ENCODE data around the gene MAD1L1. TPM values are rescaled to one million over a fixed set of nuclear protein-coding genes. Genes with fewer than 3 reads are reported as not detected.

MAD1L1 gene
- total and polyA plus RNA-seq, 2 of the 8 experiments (the other 6 are each of a cell fraction or from before 2014, with no cell fraction given): 40.4 to 44.6 TPM

- Histone ChIP-seq H3K18ac (ENCODE audit: extremely low read depth, low read length) (no peak overlapping the region), H3K9ac (replicated peaks in 1 of 4; ENCODE audit: extremely low read depth in 1 of 4, low read depth in 3 of 4, low read length in 3 of 4) (no peak overlapping the region), H3K23me2 (ENCODE audit: low read depth, low read length) (no peaks in the 10 kb centered on the region), H2BK120ac (replicated peaks; ENCODE audit: low read depth, low read length) (no peak overlapping the region), H3K9me3 (ENCODE audit: insufficient read depth in 2 of 2, low read depth in 1 of 2, low read length in 1 of 2) (no peaks in the 10 kb centered on the region), H3K27me3 (replicated peaks in 1 of 4; ENCODE audit: control insufficient read depth in 3 of 4, extremely low read depth in 1 of 4, insufficient read depth in 3 of 4, low read length in 3 of 4) (no peaks in the 10 kb centered on the region), H3K23ac (ENCODE audit: insufficient read length) (no peak overlapping the region), H3K4ac (replicated peaks; ENCODE audit: insufficient read length, low read depth, low read length) (no peak overlapping the region), H4K20me1 (replicated peaks in 1 of 2; ENCODE audit: control insufficient read depth in 1 of 2, insufficient read depth in 2 of 2, low read length in 2 of 2) (peaks cover 0 to 4% of the 10 kb centered on the region in 2 experiments), H4K8ac (ENCODE audit: extremely low read depth, insufficient read depth, low read length) (no peak overlapping the region; the same call in 1 of the 2 replicates), H2BK15ac (ENCODE audit: low read length) (no peak overlapping the region), H3K36me3 (ENCODE audit: control insufficient read depth in 2 of 4, insufficient read depth in 4 of 4, low read length in 3 of 4) (no peaks in the 10 kb centered on the region; a peak in 1 of 8 replicates), H2BK12ac (ENCODE audit: low read depth, low read length) (no peak overlapping the region), H2AFZ (ENCODE audit: low read length) (no peak overlapping the region), H3K14ac (ENCODE audit: insufficient read length) (no peak overlapping the region), H2AK5ac (ENCODE audit: low read depth, low read length) (no peak overlapping the region), H3K4me3 (ENCODE audit: extremely low read depth in 1 of 4, insufficient read depth in 2 of 4, low read depth in 3 of 4, low read length in 4 of 4) (no peak overlapping the region), H3K79me1 (ENCODE audit: low read depth, low read length) (no peaks in the 10 kb centered on the region), H3K27ac (ENCODE audit: low read depth, low read length) (no peak overlapping the region), H3K79me2 (ENCODE audit: control insufficient read depth in 1 of 2, insufficient read depth in 2 of 2, low read length in 2 of 2) (no peaks in the 10 kb centered on the region), H2BK5ac (ENCODE audit: low read depth, low read length) (no peak overlapping the region; the same call in 1 of the 2 replicates), H4K5ac (ENCODE audit: insufficient read length, low read depth, low read length) (no peak overlapping the region), H4K91ac (replicated peaks; ENCODE audit: insufficient read length, low read length) (no peak overlapping the region), H3K4me2 (ENCODE audit: insufficient read depth in 1 of 2, low read depth in 2 of 2, low read length in 2 of 2) (no peak overlapping the region), H3K56ac (replicated peaks; ENCODE audit: insufficient read length, low read depth, low read length) (no peak overlapping the region), H2BK20ac (ENCODE audit: low read length) (no peak overlapping the region), H3K4me1 (replicated peaks in 1 of 4; ENCODE audit: control insufficient read depth in 3 of 4, insufficient read depth in 4 of 4, low read length in 3 of 4) (no peaks in the 10 kb centered on the region)
- FAIRE-seq (no peak), DNase-seq (ENCODE audit: low read depth in 1 of 2, low spot score in 2 of 2) (no peak)
- ChIA-PET CTCF (ENCODE audit: partially characterized antibody) (interaction anchor here (0.6 to 1.2 kb wide), 4 partner anchors 13 to 241 kb away, joined by 3 to 6 read pairs (median 3); no protein-coding TSS in a partner anchor), POLR2A (ENCODE audit: partially characterized antibody) (no interaction called here)
- TF ChIP-seq TBP (IDR thresholded peaks at IDR 0.05; ENCODE audit: low read depth, low read length): no peak
- no peak for TF ChIP-seq E2F6 (IDR thresholded peaks at IDR 0.05)
- no peak for TF ChIP-seq HDAC2 (IDR thresholded peaks at IDR 0.05; ENCODE audit: borderline replicate concordance in 1 of 2, low read depth in 2 of 2, low read length in 2 of 2)
- no peak for TF ChIP-seq POLR2A (IDR thresholded peaks at IDR 0.05; ENCODE audit: control extremely low read depth in 1 of 2, low read depth in 2 of 2, low read length in 2 of 2)
- no peak for TF ChIP-seq SP4 (IDR thresholded peaks at IDR 0.05; ENCODE audit: low read length)
- TF ChIP-seq SIRT6 (IDR thresholded peaks at IDR 0.05; ENCODE audit: low read length): no peak
- TF ChIP-seq BACH1 (IDR thresholded peaks at IDR 0.05; ENCODE audit: low read length): no peak
- 91% methylated on average over 29 of the region's 30 CpGs; no CpG with 5 or more reads in 1 of the 2 experiments for WGBS, 2 experiments (ENCODE audit: extremely low coverage in 1 of 2, insufficient coverage in 1 of 2, insufficient read length in 1 of 2, insufficient replicate concordance in 2 of 2, low coverage in 1 of 2, low lambda C conversion rate in 2 of 2, missing lambda C conversion rate in 1 of 2)
These were observed 275.9 kb downstream of the MAD1L1 start for GRCh38 chr7:1956611-1957470.
